ENCODE measurements around the gene FHOD1. TPM values are rescaled to one million over a fixed set of nuclear protein-coding genes. Genes with fewer than 3 reads are reported as not detected.

Gene FHOD1
- total and polyA plus RNA-seq, 7 donors, result 4.8 to 25.2 (median 9.2) TPM

- Histone ChIP-seq H3K4me3 (no peak overlapping the region), H3K27me3 (no peaks in the 10 kb centered on the region), H3K36me3 (peaks cover 25 to 47% (median 41%) of the 10 kb centered on the region in 4 donors), H3K4me1 (peaks cover 0 to 11% (median 10%) of the 10 kb centered on the region in 4 donors), H3K9me3 (no peaks in the 10 kb centered on the region), H3K27ac (no peak overlapping the region)
- no peak for DNase-seq
- 18 to 56% methylated on average over 22 of the region's 22 CpGs for WGBS, 2 donors
- intact Hi-C loops (cut with DNase I), result no loop called here
- TF ChIP-seq EP300 (IDR thresholded peaks at IDR 0.05) (no peak), CTCF (IDR thresholded peaks at IDR 0.05) (no peak)
These were observed 47.5 kb downstream of the FHOD1 start for GRCh38 chr16:67199808-67200198.

GRCh38 chr16:67199011-67199807, 48.1 kb downstream of the FHOD1 start, which contains the start of gene ELMO3:
Gene ELMO3, plus strand, starts transcription at chr16:67199131. Its CDS starts 196 bp downstream, at chr16:67199327.
- peak within 1 kb of the TSS in 1 of 4 donors; percentile 13 for H3K4me3 ChIP-seq
- TF ChIP-seq CTCF (IDR thresholded peaks at IDR 0.05) (peak in 2 of 4 experiments; percentile 19 to 40), POLR2A (IDR thresholded peaks at IDR 0.05) (peak in 1 of 2 donors; percentile 63), EP300 (IDR thresholded peaks at IDR 0.05) (no peak), POLR2AphosphoS5 (IDR thresholded peaks at IDR 0.05) (peak in 1 of 4 donors; percentile 58)
- intact Hi-C loops (cut with DNase I), result no loop called here
- peaks cover 31 to 53% (median 46%) of the 10 kb centered on the region in 4 donors for H3K36me3 ChIP-seq
- WGBS, 2 donors, result 17 to 63% methylated on average over 61 of the region's 61 CpGs
- peak within 1 kb of the TSS in 1 of 4 donors; percentile 20 for H3K27ac ChIP-seq
- DNase-seq, result no peak
- H3K27me3 ChIP-seq, result no peaks in the 10 kb centered on the region
- peaks cover 0 to 13% (median 11%) of the 10 kb centered on the region in 4 donors for H3K4me1 ChIP-seq
- H3K9me3 ChIP-seq, result no peaks in the 10 kb centered on the region

GRCh38 chr16:67198238-67198734, 49.0 kb downstream of the FHOD1 start:
- Histone ChIP-seq H3K9me3 (no peaks in the 10 kb centered on the region), H3K27me3 (no peaks in the 10 kb centered on the region), H3K4me3 (no peak overlapping the region), H3K4me1 (peaks cover 0 to 22% (median 19%) of the 10 kb centered on the region in 4 donors), H3K27ac (peak overlapping the region in 1 of 4 donors; percentile 20), H3K36me3 (peaks cover 33 to 62% (median 48%) of the 10 kb centered on the region in 4 donors)
- no peak for DNase-seq
- intact Hi-C loops (cut with DNase I), result no loop called here
- WGBS, 2 donors, result 27 to 62% methylated on average over 12 of the region's 12 CpGs
- no peak for TF ChIP-seq EP300 (IDR thresholded peaks at IDR 0.05)
- no peak for TF ChIP-seq POLR2AphosphoS5 (IDR thresholded peaks at IDR 0.05)
- TF ChIP-seq CTCF (IDR thresholded peaks at IDR 0.05), result peak in 3 of 4 experiments; percentile 17 to 52 (median 33)

- peaks cover under 1 to 28% (median 24%) of the 10 kb centered on the region in 4 donors for H3K4me1 ChIP-seq
- H3K4me3 ChIP-seq, result no peak overlapping the region
- H3K36me3 ChIP-seq, result peaks cover 33 to 63% (median 48%) of the 10 kb centered on the region in 4 donors
- H3K27ac ChIP-seq, result no peak overlapping the region
- H3K27me3 ChIP-seq, result no peaks in the 10 kb centered on the region
- WGBS, 2 donors, result 61 to 84% methylated on average over 6 of the region's 6 CpGs
- no peaks in the 10 kb centered on the region for H3K9me3 ChIP-seq
- intact Hi-C loops (cut with DNase I), result no loop called here
- no peak for DNase-seq
- TF ChIP-seq EP300 (IDR thresholded peaks at IDR 0.05) (no peak), POLR2AphosphoS5 (IDR thresholded peaks at IDR 0.05) (no peak), POLR2A (IDR thresholded peaks at IDR 0.05) (no peak), CTCF (IDR thresholded peaks at IDR 0.05) (no peak)
These were observed 49.6 kb downstream of the FHOD1 start for GRCh38 chr16:67197704-67198103.
